A673 (cell line): Measurements from ENCODE around the gene TNFSF4. TPM values are rescaled to one million over a fixed set of nuclear protein-coding genes. Genes with fewer than 3 reads are reported as not detected.

Experiments used
- BruUV-seq: library from RNA; stranded (reverse); fragments of 400-500 nt; replicated peaks from 2 replicates; lab custom pipeline; 2021; lab: Mats Ljungman, UMichigan
- CTCF ChIA-PET: fragments of 300-600 bp; sonication (Branson Sonifier 250); formaldehyde crosslinking; loops from one replicate; lab custom pipeline; 2022; ENCODE audit warnings: antibody characterized with exemption; lab: Charles Lee
- POLR2A ChIA-PET: fragments of 300-600 bp; sonication (Branson Sonifier 250); formaldehyde crosslinking; loops from one replicate; lab custom pipeline; 2022; ENCODE audit warnings: antibody characterized with exemption; ENCODE audit not compliant: low non-redundant PET; lab: Charles Lee
- DNase-seq: peaks from one replicate; pipeline ENCODE4 v3.0.0-alpha.2; 2015; ENCODE audit warnings: low spot score
- H3K27ac ChIP-seq: fragments of 200-600 bp; sonication (generic); 2 replicates; pipeline ENCODE4 v1.5.1; 2016; ENCODE audit warnings: mixed run types, low read depth, mild to moderate bottlenecking, mixed read lengths, antibody characterized with exemption, low read length; ENCODE audit not compliant: poor library complexity, severe bottlenecking
- H3K27me3 ChIP-seq: fragments of 200-600 bp; sonication (generic); replicated peaks from 2 replicates; pipeline ENCODE4 v1.6.1; 2017; ENCODE audit warnings: mixed run types, low read depth, mild to moderate bottlenecking, mixed read lengths, antibody characterized with exemption, low read length; ENCODE audit not compliant: insufficient read depth, poor library complexity
- H3K36me3 ChIP-seq: fragments of 200-600 bp; sonication (generic); 2 replicates; pipeline ENCODE4 v1.6.1; 2016; ENCODE audit warnings: mixed run types, mild to moderate bottlenecking, mixed read lengths, antibody characterized with exemption, low read length; ENCODE audit not compliant: insufficient read depth, poor library complexity, severe bottlenecking
- H3K4me1 ChIP-seq: fragments of 200-600 bp; sonication (generic); 2 replicates; pipeline ENCODE4 v1.6.1; 2017; ENCODE audit warnings: mixed run types, mild to moderate bottlenecking, mixed read lengths, antibody characterized with exemption, low read length; ENCODE audit not compliant: insufficient read depth, poor library complexity, severe bottlenecking
- H3K4me3 ChIP-seq: fragments of 200-600 bp; sonication (generic); 2 replicates; pipeline ENCODE4 v1.5.1; 2016; ENCODE audit warnings: low read depth, mixed run types, mild to moderate bottlenecking, mixed read lengths, low read length; ENCODE audit not compliant: poor library complexity, severe bottlenecking
- H3K9me3 ChIP-seq: fragments of 200-600 bp; sonication (generic); 2 replicates; pipeline ENCODE4 v1.6.1; 2016; ENCODE audit warnings: mixed run types, low read depth, mild to moderate bottlenecking, mixed read lengths, antibody characterized with exemption, low read length; ENCODE audit not compliant: poor library complexity, severe bottlenecking
- EZH2 ChIP-seq: fragments of 200-600 bp; sonication (generic); IDR thresholded peaks from 2 replicates; pipeline ENCODE4 v1.6.1; 2017; ENCODE audit warnings: borderline replicate concordance, low read depth, mild to moderate bottlenecking, mixed read lengths, antibody characterized with exemption, low read length; ENCODE audit not compliant: poor library complexity, severe bottlenecking
- intact Hi-C: fragments of 100-400 bp; cut with micrococcal nuclease; formaldehyde crosslinking; loops from one replicate; pipeline ENCODE4 v1.10.0; 2022; ENCODE audit not compliant: unreplicated experiment
- total RNA-seq: library from RNA; stranded (reverse); gene quantifications from 2 replicates; pipeline ENCODE4 v1.2.3, GENCODE V29; 2021
- TF ChIP-seq, protein P1 (sequence below): fragments of 300-800, 200-600 bp; sonication (generic); conservative IDR thresholded peaks from 2 replicates; pipeline ENCODE4 v1.5.1; 2017; ENCODE audit warnings: low read depth, mild to moderate bottlenecking, antibody characterized with exemption, low read length, moderate library complexity, mixed read lengths

TNFSF4 gene
- total RNA-seq, 1 experiment from 2014 or later, result 0.21 TPM

DNA sequence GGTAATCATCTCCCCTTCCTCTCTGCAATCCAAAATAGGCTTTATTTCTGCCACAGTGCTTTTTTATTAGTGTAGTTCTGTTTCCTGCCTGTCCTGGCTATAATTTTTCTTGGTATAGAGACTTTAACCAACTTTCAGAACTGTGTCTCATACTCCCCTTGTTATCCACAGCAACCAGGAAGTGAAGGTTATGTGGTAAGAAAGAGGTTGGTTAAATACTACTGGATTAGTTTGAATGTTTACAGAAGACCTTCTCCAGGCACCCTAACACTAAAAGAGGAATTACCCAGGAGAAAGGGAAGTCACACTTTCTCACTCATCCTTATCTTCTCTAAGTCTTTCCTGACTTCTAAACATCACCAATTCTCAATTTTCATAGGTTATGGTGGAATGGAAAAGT is 17.8 kb upstream of the TNFSF4 start:
- ChIA-PET POLR2A (no interaction called here), CTCF (no interaction called here)
- BruUV-seq, result no TSS peak
- no peaks in the 10 kb centered on the region for H3K27me3 ChIP-seq
- H3K4me3 ChIP-seq, result no peak overlapping the region
- TF ChIP-seq EZH2, result no peak
- TF ChIP-seq, protein P1, sequence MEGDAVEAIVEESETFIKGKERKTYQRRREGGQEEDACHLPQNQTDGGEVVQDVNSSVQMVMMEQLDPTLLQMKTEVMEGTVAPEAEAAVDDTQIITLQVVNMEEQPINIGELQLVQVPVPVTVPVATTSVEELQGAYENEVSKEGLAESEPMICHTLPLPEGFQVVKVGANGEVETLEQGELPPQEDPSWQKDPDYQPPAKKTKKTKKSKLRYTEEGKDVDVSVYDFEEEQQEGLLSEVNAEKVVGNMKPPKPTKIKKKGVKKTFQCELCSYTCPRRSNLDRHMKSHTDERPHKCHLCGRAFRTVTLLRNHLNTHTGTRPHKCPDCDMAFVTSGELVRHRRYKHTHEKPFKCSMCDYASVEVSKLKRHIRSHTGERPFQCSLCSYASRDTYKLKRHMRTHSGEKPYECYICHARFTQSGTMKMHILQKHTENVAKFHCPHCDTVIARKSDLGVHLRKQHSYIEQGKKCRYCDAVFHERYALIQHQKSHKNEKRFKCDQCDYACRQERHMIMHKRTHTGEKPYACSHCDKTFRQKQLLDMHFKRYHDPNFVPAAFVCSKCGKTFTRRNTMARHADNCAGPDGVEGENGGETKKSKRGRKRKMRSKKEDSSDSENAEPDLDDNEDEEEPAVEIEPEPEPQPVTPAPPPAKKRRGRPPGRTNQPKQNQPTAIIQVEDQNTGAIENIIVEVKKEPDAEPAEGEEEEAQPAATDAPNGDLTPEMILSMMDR, result no peak
- intact Hi-C loops, result no loop called here
- no peaks in the 10 kb centered on the region for H3K36me3 ChIP-seq
- H3K9me3 ChIP-seq, result no peaks in the 10 kb centered on the region
- H3K27ac ChIP-seq, result no peak overlapping the region
- DNase-seq, result no peak
- peaks cover 14% of the 10 kb centered on the region for H3K4me1 ChIP-seq

DNA sequence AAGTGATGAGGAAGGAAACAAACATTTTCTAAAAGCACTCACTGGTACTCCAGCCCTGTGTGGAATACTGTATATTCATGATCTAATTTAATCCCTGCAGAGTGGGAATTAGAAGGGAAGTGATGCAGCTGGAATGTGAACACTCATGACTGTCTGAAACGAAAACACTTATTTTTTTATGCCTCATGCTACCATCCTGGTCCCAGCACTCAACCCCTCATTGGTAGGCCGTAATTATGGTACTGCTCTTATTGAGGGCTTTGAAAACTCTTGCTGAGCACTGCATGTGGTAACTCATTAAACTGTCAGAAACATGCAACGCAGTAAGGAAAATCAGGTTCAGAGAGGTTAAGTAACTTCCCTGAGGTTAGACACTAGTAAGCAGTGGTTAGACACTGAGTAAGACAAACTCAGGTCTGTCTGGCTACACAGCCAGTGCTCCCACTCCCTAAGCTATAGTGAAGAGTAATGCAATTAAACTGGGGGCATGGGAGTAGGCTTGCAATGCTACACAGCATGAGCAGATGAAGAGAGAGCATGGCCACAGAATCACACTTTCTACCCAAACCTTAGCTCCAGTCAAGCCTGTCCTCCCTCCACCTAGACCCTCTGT is 17.3 kb upstream of the TNFSF4 start:
- H3K4me3 ChIP-seq, result no peak overlapping the region
- DNase-seq, result peak; percentile 82
- no peaks in the 10 kb centered on the region for H3K27me3 ChIP-seq
- CTCF ChIA-PET, result interaction anchor here (0.6 kb wide), 1 partner anchor 30 kb away, joined by 3 read pairs; no protein-coding TSS in a partner anchor
- POLR2A ChIA-PET, result no interaction called here
- TF ChIP-seq, protein P1, result no peak
- TF ChIP-seq EZH2, result no peak
- H3K9me3 ChIP-seq, result no peaks in the 10 kb centered on the region
- H3K27ac ChIP-seq, result no peak overlapping the region
- intact Hi-C loops, result no loop called here
- no TSS peak for BruUV-seq
- peaks cover 14% of the 10 kb centered on the region for H3K4me1 ChIP-seq
- no peaks in the 10 kb centered on the region for H3K36me3 ChIP-seq

DNA sequence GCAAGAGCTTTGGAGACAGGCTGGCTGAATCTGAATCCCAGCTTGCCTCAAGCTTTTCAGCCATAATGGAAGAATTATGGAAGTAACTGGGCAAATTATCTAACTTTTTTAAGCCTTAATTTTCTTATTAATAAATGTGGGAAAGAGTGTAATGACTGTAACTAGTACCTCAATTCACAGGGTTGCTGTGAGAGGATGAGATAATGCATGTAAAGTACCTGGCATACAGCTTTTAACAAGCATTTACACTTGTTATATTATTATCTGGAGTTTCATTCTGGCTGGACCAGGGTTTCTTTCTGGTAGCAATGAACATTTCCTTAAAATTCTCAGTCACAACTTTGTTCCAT is 15.9 kb upstream of the TNFSF4 start:
- POLR2A ChIA-PET, result no interaction called here

More for the DNA sequence above, 15.9 kb upstream of the TNFSF4 start:
- intact Hi-C loops, result no loop called here
- BruUV-seq, result no TSS peak
- DNase-seq, result no peak
- CTCF ChIA-PET, result no interaction called here
- Histone ChIP-seq H3K4me1 (peaks cover 14% of the 10 kb centered on the region), H3K4me3 (no peak overlapping the region), H3K9me3 (no peaks in the 10 kb centered on the region), H3K27me3 (no peaks in the 10 kb centered on the region), H3K27ac (no peak overlapping the region), H3K36me3 (no peaks in the 10 kb centered on the region)
- TF ChIP-seq EZH2, result no peak
- TF ChIP-seq, protein P1, result no peak
